Loucy (cell line): Measurements from ENCODE around the gene SCRN2.

ENCODE experiments used
- H2AFZ ChIP-seq: fragments of 200-600 bp; sonication (generic); 2 replicates; pipeline ENCODE4 v1.6.0; 2016; ENCODE audit warnings: antibody characterized with exemption, mild to moderate bottlenecking, low read length, moderate library complexity
- H3F3A ChIP-seq: fragments of 200-600 bp; 2 replicates; pipeline ENCODE4 v1.6.0; 2016; ENCODE audit warnings: antibody characterized with exemption, low read depth, mild to moderate bottlenecking
- H3K27me3 ChIP-seq: fragments of 200-600 bp; sonication (generic); 2 replicates; pipeline ENCODE4 v1.6.1; 2014; ENCODE audit warnings: low read length, mild to moderate bottlenecking; ENCODE audit not compliant: insufficient read depth, poor library complexity, severe bottlenecking
- H3K36me3 ChIP-seq: fragments of 200-600 bp; sonication (generic); 2 replicates; pipeline ENCODE4 v1.6.1; 2016; ENCODE audit warnings: low read length; ENCODE audit not compliant: insufficient read depth
- H3K4me1 ChIP-seq: fragments of 200-600 bp; sonication (generic); 2 replicates; pipeline ENCODE4 v1.5.1; 2014; ENCODE audit warnings: low read length, mild to moderate bottlenecking; ENCODE audit not compliant: insufficient read depth, poor library complexity, severe bottlenecking
- H3K4me2 ChIP-seq: fragments of 200-600 bp; sonication (generic); 2 replicates; pipeline ENCODE4 v1.6.0; 2014; ENCODE audit warnings: antibody characterized with exemption, low read length, low read depth, mild to moderate bottlenecking; ENCODE audit not compliant: poor library complexity, severe bottlenecking
- H3K4me3 ChIP-seq: fragments of 200-600 bp; sonication (generic); 2 replicates; pipeline ENCODE4 v1.5.1; 2014; ENCODE audit warnings: low read length, mild to moderate bottlenecking, mixed read lengths; ENCODE audit not compliant: poor library complexity, severe bottlenecking
- H3K79me2 ChIP-seq: fragments of 200-600 bp; sonication (generic); 2 replicates; pipeline ENCODE4 v1.6.1; 2014; ENCODE audit warnings: low read length; ENCODE audit not compliant: insufficient read depth
- H3K9ac ChIP-seq: fragments of 200-600 bp; sonication (generic); 2 replicates; pipeline ENCODE4 v1.6.0; 2014; ENCODE audit warnings: mild to moderate bottlenecking, low read depth, low read length, moderate library complexity; ENCODE audit not compliant: poor library complexity, severe bottlenecking
- H3K9me2 ChIP-seq: fragments of 200-600 bp; sonication (generic); replicated peaks from 2 replicates; pipeline ENCODE4 v1.6.1; 2016; ENCODE audit warnings: low read depth, low read length, mixed read lengths
- H3K9me3 ChIP-seq: fragments of 200-600 bp; sonication (generic); 2 replicates; pipeline ENCODE4 v1.6.1; 2014; ENCODE audit warnings: mild to moderate bottlenecking, antibody characterized with exemption, low read length, low read depth; ENCODE audit not compliant: insufficient read depth
- H4K20me1 ChIP-seq: fragments of 200-600 bp; sonication (generic); 2 replicates; pipeline ENCODE4 v1.6.0; 2014; ENCODE audit warnings: antibody characterized with exemption, low read length, mild to moderate bottlenecking; ENCODE audit not compliant: insufficient read depth, poor library complexity, severe bottlenecking
- CTCF ChIP-seq: fragments of 200-600 bp; sonication (generic); conservative IDR thresholded peaks from 2 replicates; pipeline ENCODE4 v1.5.1; 2014; ENCODE audit warnings: mild to moderate bottlenecking, antibody characterized with exemption, low read length
- EZH2phosphoT487 ChIP-seq: fragments of 200-600 bp; IDR thresholded peaks from 2 replicates; pipeline ENCODE4 v1.6.1; 2018; ENCODE audit warnings: antibody characterized with exemption, mild to moderate bottlenecking, moderate library complexity, borderline replicate concordance

Gene SCRN2

GRCh38 chr17:47797797-47798196 is 43.3 kb downstream of the SCRN2 start:
- H2AFZ ChIP-seq: no peak overlapping the region
- H3K36me3 ChIP-seq: no peaks in the 10 kb centered on the region
- H3K9ac ChIP-seq: no peak overlapping the region
- H3K4me1 ChIP-seq: peaks cover 3% of the 10 kb centered on the region
- H3F3A ChIP-seq: no peaks in the 10 kb centered on the region
- H3K4me2 ChIP-seq: no peak overlapping the region
- H4K20me1 ChIP-seq: no peaks in the 10 kb centered on the region
- H3K4me3 ChIP-seq: no peak overlapping the region
- H3K9me2 ChIP-seq: no peaks in the 10 kb centered on the region
- no peak for TF ChIP-seq CTCF
- TF ChIP-seq EZH2phosphoT487: no peak
- H3K27me3 ChIP-seq: no peaks in the 10 kb centered on the region
- H3K9me3 ChIP-seq: no peaks in the 10 kb centered on the region
- H3K79me2 ChIP-seq: no peaks in the 10 kb centered on the region

GRCh38 chr17:47792979-47793378 is 48.1 kb downstream of the SCRN2 start:
- Histone ChIP-seq H3K9ac (no peak overlapping the region), H3F3A (no peaks in the 10 kb centered on the region), H2AFZ (no peak overlapping the region), H4K20me1 (no peaks in the 10 kb centered on the region), H3K9me3 (no peaks in the 10 kb centered on the region), H3K4me3 (no peak overlapping the region), H3K4me2 (no peak overlapping the region), H3K36me3 (no peaks in the 10 kb centered on the region), H3K9me2 (no peaks in the 10 kb centered on the region), H3K27me3 (no peaks in the 10 kb centered on the region), H3K4me1 (peaks cover 3% of the 10 kb centered on the region), H3K79me2 (no peaks in the 10 kb centered on the region)
- TF ChIP-seq EZH2phosphoT487 (no peak), CTCF (no peak)

- Histone ChIP-seq H3K9me2 (no peaks in the 10 kb centered on the region), H3K4me2 (no peak overlapping the region), H3K27me3 (no peaks in the 10 kb centered on the region), H3K4me1 (peaks cover 3% of the 10 kb centered on the region), H3K9me3 (no peaks in the 10 kb centered on the region), H3F3A (no peaks in the 10 kb centered on the region), H3K79me2 (no peaks in the 10 kb centered on the region), H3K36me3 (no peaks in the 10 kb centered on the region), H2AFZ (no peak overlapping the region), H3K9ac (no peak overlapping the region), H4K20me1 (no peaks in the 10 kb centered on the region), H3K4me3 (no peak overlapping the region)
- TF ChIP-seq EZH2phosphoT487 (no peak), CTCF (no peak)
Observed at GRCh38 chr17:47792457-47792856, 48.6 kb downstream of the SCRN2 start.
